Stimulated activated CD8-positive, alpha-beta memory T cell treated with anti-CD3 and anti-CD28 coated beads, Interleukin-15, amount 100 ng/mL, for 1 hour (primary cell): ENCODE data around the gene HOXA3.

ENCODE experiments used
- DNase-seq: peaks from one replicate; pipeline ENCODE4 v3.0.0-alpha.2; 2020; ENCODE audit warnings: low read depth

HOXA3 gene

GRCh38 chr7:27154901-27155815 lies 2.8 kb upstream of the HOXA3 start:
- DNase-seq = no peak

- DNase-seq = no peak
Observed at GRCh38 chr7:27154369-27154768, 2.0 kb upstream of the HOXA3 start.

- no peak for DNase-seq
Observed at GRCh38 chr7:27153526-27153925, 1.1 kb upstream of the HOXA3 start.

- DNase-seq = no peak
Observed at GRCh38 chr7:27152816-27153442, 546 bp upstream of the HOXA3 start.

- DNase-seq = no peak
Observed at GRCh38 chr7:27151341-27151930, 947 bp downstream of the HOXA3 start.

GRCh38 chr7:27150568-27151340 lies 1.6 kb downstream of the HOXA3 start:
- DNase-seq = no peak

GRCh38 chr7:27149842-27150567 lies 2.4 kb downstream of the HOXA3 start:
- no peak for DNase-seq

- DNase-seq = no peak
Observed at GRCh38 chr7:27148756-27149641, 3.4 kb downstream of the HOXA3 start.

- DNase-seq = no peak
Observed at GRCh38 chr7:27148031-27148755, 4.2 kb downstream of the HOXA3 start.

GRCh38 chr7:27147199-27148030 lies 5.0 kb downstream of the HOXA3 start, which contains the start of gene HOXA6:
Gene HOXA6, minus strand, starts transcription at chr7:27147774. Its CDS starts 25 bp downstream, at chr7:27147749.
- no peak for DNase-seq

GRCh38 chr7:27146491-27147198 lies 5.7 kb downstream of the HOXA3 start:
- DNase-seq = no peak

- DNase-seq = no peak
Observed at GRCh38 chr7:27145914-27146412, 6.4 kb downstream of the HOXA3 start.

GRCh38 chr7:27145165-27145913 lies 7.0 kb downstream of the HOXA3 start:
- no peak for DNase-seq

GRCh38 chr7:27144781-27145164 lies 7.6 kb downstream of the HOXA3 start:
- no peak for DNase-seq

- DNase-seq = no peak
Observed at GRCh38 chr7:27143950-27144780, 8.2 kb downstream of the HOXA3 start.
